Uterus (tissue), 2 donors: ENCODE measurements around the gene EPHA6.

Source experiments
- POLR2A ChIP-seq, 2 donors: fragments of 450-650 bp; IDR thresholded peaks; one replicate each; pipeline ENCODE4 v1.6.1; 2016; ENCODE audit warnings: antibody characterized with exemption in 2 of 2, mild to moderate bottlenecking in 1 of 2, moderate library complexity in 1 of 2
- TF ChIP-seq, protein P1 (sequence below), 4 experiments: fragments of 200-600 bp in 2 of 4; fragments of 450-650 bp in 2 of 4; sonication (generic) in 2 of 4; IDR thresholded peaks; one replicate each; pipeline ENCODE4 v1.5.1; 2016 to 2019; ENCODE audit warnings: antibody characterized with exemption in 4 of 4, mild to moderate bottlenecking in 2 of 4, moderate library complexity in 1 of 4

DNA sequence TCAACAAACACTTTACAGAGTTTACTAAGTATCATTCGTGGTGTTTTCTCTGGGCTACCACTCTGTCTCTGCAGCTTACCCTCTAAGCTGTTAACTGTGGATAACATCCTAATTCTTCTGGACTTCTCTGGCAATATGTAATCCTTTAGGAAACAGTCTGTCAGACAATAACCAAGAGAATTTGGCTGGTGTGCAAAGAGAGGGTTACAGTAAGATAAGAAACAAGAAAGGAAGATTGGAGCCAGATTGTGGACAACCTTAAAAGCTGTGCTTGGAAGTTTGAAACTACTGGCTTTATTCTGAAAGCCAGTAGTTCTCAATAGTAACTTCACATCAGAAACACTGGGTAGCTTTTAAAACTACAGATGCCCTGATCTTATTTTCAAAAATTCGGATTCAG, 950.9 kb downstream of the EPHA6 start:
- TF ChIP-seq, protein P1, sequence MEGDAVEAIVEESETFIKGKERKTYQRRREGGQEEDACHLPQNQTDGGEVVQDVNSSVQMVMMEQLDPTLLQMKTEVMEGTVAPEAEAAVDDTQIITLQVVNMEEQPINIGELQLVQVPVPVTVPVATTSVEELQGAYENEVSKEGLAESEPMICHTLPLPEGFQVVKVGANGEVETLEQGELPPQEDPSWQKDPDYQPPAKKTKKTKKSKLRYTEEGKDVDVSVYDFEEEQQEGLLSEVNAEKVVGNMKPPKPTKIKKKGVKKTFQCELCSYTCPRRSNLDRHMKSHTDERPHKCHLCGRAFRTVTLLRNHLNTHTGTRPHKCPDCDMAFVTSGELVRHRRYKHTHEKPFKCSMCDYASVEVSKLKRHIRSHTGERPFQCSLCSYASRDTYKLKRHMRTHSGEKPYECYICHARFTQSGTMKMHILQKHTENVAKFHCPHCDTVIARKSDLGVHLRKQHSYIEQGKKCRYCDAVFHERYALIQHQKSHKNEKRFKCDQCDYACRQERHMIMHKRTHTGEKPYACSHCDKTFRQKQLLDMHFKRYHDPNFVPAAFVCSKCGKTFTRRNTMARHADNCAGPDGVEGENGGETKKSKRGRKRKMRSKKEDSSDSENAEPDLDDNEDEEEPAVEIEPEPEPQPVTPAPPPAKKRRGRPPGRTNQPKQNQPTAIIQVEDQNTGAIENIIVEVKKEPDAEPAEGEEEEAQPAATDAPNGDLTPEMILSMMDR (IDR thresholded peaks at IDR 0.05): no peak
- TF ChIP-seq POLR2A (IDR thresholded peaks at IDR 0.05): no peak
